ENCODE results near the gene PARD3.

The PARD3 gene

GRCh38 chr10:34736976-34737771 lies 77.9 kb downstream of the PARD3 start:
- no peak for DNase-seq

GRCh38 chr10:34734918-34735317 lies 80.2 kb downstream of the PARD3 start:
- DNase-seq = no peak

- no peak for DNase-seq
These were observed 82.2 kb downstream of the PARD3 start for GRCh38 chr10:34732926-34733325.

- no peak for DNase-seq
These were observed 83.0 kb downstream of the PARD3 start for GRCh38 chr10:34731885-34732701.

- no peak for DNase-seq
These were observed 83.9 kb downstream of the PARD3 start for GRCh38 chr10:34731213-34731612.

- no peak for DNase-seq
These were observed 84.4 kb downstream of the PARD3 start for GRCh38 chr10:34730726-34731125.

- DNase-seq = no peak
These were observed 85.5 kb downstream of the PARD3 start for GRCh38 chr10:34729619-34730018.

GRCh38 chr10:34728361-34728760 lies 86.7 kb downstream of the PARD3 start:
- no peak for DNase-seq

GRCh38 chr10:34727595-34728033 lies 87.5 kb downstream of the PARD3 start:
- no peak for DNase-seq

- no peak for DNase-seq
These were observed 88.2 kb downstream of the PARD3 start for GRCh38 chr10:34726862-34727261.

- no peak for DNase-seq
These were observed 91.3 kb downstream of the PARD3 start for GRCh38 chr10:34723750-34724149.

GRCh38 chr10:34722404-34722803 lies 92.7 kb downstream of the PARD3 start:
- DNase-seq = no peak

- DNase-seq = no peak
These were observed 93.8 kb downstream of the PARD3 start for GRCh38 chr10:34721208-34721840.

- DNase-seq = no peak
These were observed 95.3 kb downstream of the PARD3 start for GRCh38 chr10:34719746-34720145.

GRCh38 chr10:34719328-34719727 lies 95.8 kb downstream of the PARD3 start:
- DNase-seq = no peak

- no peak for DNase-seq
These were observed 97.7 kb downstream of the PARD3 start for GRCh38 chr10:34717429-34717828.

- no peak for DNase-seq
These were observed 98.1 kb downstream of the PARD3 start for GRCh38 chr10:34716958-34717357.

- no peak for DNase-seq
These were observed 98.9 kb downstream of the PARD3 start for GRCh38 chr10:34716234-34716633.

GRCh38 chr10:34715511-34716187 lies 99.4 kb downstream of the PARD3 start:
- DNase-seq = no peak

GRCh38 chr10:34713875-34714274 lies 101.2 kb downstream of the PARD3 start:
- DNase-seq = no peak

GRCh38 chr10:34711500-34711899 lies 103.6 kb downstream of the PARD3 start:
- no peak for DNase-seq

- no peak for DNase-seq
These were observed 104.7 kb downstream of the PARD3 start for GRCh38 chr10:34710391-34710751.

All from activated CD4-positive, alpha-beta T cell treated with anti-CD3 and anti-CD28 coated beads, Interleukin-2, amount 50 U/mL, for 4 hours (primary cell).